Hematopoietic multipotent progenitor cell treated with erythropoietin and hydrocortisone succinate and interleukin-3 and kit ligand, for 15 days (in vitro differentiated cells): Measurements from ENCODE around the gene BCL2L2.
A peak's percentile ranks its signal among the peaks of the same experiment; 100 is the strongest.

Experiments
- DNase-seq: peaks from one replicate; pipeline ENCODE4 v3.0.0-alpha.2; 2015; ENCODE audit warnings: low spot score

The BCL2L2 gene

GRCh38 chr14:23299986-23300686, 6.5 kb upstream of the BCL2L2 start:
- no peak for DNase-seq

- DNase-seq = peak; percentile 36
Observed at GRCh38 chr14:23300687-23301223, 5.9 kb upstream of the BCL2L2 start.

GRCh38 chr14:23301288-23301968, 5.2 kb upstream of the BCL2L2 start:
- DNase-seq = peak; percentile 96

GRCh38 chr14:23301969-23302289, 4.7 kb upstream of the BCL2L2 start:
- DNase-seq = no peak

- DNase-seq = peak; percentile 73
Observed at GRCh38 chr14:23302290-23303225, 4.1 kb upstream of the BCL2L2 start, which contains the start of gene PPP1R3E. Gene PPP1R3E (minus strand): TSS chr14:23302859. CDS start chr14:23302576, 283 bp downstream.

GRCh38 chr14:23307146-23307530, 505 bp downstream of the BCL2L2 start:
- no peak for DNase-seq

- no peak for DNase-seq
Observed at GRCh38 chr14:23307687-23308644, 1.3 kb downstream of the BCL2L2 start.

- no peak for DNase-seq
Observed at GRCh38 chr14:23308721-23309445, 2.2 kb downstream of the BCL2L2 start.

GRCh38 chr14:23310546-23310945, 3.9 kb downstream of the BCL2L2 start:
- DNase-seq = no peak

- no peak for DNase-seq
Observed at GRCh38 chr14:23316300-23316699, 9.7 kb downstream of the BCL2L2 start.

- DNase-seq = no peak
Observed at GRCh38 chr14:23319746-23320583, 13.3 kb downstream of the BCL2L2 start.

GRCh38 chr14:23320584-23321571, 14.2 kb downstream of the BCL2L2 start, which contains the start of gene PABPN1:
Gene PABPN1 (plus strand): TSS chr14:23321457. CDS start chr14:23321470, 13 bp downstream.
- peak; percentile 100 for DNase-seq

- peak; percentile 35 for DNase-seq
Observed at GRCh38 chr14:23321572-23322547, 15.2 kb downstream of the BCL2L2 start.

GRCh38 chr14:23322568-23323517, 16.2 kb downstream of the BCL2L2 start:
- DNase-seq = no peak

GRCh38 chr14:23323838-23324454, 17.3 kb downstream of the BCL2L2 start:
- DNase-seq = no peak
